ENCODE results near the gene CA12.
"Not testable (repeated sequence)": the region's sequence is repeated elsewhere in the genome, so short reads cannot be mapped to it uniquely, and the experiment has no call there.

Gene CA12

DNA sequence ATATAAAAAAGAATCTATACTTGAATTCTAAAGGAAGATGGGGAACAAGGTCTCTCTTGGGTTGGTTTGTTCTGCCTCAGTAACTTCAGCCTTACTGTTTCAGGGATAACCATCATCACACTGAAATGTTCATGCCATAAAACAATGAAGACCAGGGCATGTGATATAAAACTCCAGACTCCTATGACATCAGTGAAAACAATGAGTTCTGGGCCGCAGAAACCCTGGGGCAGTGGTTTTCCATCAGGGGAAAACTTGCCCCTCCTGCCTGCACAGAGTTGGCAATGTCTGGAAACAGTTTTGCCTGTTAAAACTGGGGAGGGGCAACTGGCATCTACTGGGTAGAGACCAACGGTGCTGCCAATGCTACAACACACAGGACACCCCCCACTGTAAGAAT is 46.8 kb downstream of the CA12 start:
- DNase-seq: no peak

DNA sequence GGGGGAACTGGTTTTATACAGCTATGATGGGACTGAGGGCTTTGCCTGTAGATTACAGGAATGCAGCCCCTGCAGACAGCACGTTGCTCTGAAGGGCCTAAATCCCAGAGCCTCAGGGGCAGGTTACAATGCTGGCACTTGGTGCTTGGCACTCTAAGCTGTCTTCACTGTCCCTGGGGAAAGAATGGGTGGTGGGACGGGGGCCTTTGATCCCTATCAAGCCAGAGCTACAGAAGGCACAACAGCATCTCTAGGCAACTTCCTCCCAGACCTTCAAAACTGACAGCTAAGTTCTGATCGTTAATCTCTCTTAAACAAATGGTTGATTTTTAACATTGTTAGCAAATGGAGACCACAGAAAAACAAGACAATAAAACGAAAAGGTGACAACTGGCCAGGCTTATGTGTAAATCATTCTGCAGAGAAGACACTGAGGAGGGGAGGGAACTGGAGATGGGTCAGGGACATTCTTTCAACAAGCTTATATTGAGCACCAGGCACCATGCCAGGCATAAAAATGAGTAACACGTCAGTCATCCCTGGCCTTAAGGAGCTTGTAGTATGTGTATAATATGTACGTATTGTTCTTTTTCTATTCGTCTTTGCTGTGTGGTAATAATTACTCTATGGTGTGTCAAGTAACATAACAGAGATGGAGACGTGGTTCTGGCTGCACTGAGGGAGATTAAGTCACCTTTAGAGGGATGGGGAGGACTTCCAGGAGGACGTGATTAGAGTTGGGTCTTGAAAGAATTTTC is 49.1 kb downstream of the CA12 start:
- no peak for DNase-seq

DNA sequence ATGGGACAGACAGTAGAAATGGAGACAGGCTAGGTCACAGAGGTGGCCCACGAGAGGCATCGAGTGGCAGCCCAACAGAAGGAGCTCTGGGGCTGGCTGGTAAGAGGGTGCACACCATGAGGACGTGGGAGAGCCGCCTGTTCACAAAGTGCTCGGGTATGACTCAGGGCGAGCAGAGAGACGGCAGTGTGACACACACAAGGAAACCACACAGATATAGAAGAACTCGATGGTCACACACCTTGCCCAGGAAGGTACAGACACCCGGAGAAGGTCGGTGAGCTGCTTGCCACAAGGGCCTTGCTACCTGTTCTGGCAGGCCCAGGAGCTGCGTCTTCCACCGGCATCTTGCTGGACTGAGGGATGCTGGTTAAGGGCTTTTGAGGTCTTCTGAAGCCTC is 50.2 kb downstream of the CA12 start:
- DNase-seq: no peak

DNA sequence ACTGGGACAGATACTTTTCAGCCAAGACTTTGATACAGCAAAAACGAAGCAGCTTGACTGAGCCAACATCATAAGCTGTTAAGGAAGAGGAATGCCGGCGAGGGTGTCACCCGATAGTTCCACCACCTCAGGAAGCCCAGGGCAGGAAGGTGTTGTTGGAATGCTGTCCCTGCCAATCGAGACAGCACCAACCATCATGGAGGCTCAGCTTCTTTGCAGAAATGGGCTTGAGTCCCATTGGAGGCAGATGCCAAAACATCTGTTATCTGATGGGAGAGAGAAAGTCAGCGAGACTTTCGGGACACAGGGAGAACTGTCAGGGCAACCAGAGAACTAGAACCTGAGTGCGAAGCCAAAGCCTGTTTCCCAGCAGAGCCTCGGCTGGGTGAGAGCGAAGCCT is 50.7 kb downstream of the CA12 start:
- DNase-seq: no peak

DNA sequence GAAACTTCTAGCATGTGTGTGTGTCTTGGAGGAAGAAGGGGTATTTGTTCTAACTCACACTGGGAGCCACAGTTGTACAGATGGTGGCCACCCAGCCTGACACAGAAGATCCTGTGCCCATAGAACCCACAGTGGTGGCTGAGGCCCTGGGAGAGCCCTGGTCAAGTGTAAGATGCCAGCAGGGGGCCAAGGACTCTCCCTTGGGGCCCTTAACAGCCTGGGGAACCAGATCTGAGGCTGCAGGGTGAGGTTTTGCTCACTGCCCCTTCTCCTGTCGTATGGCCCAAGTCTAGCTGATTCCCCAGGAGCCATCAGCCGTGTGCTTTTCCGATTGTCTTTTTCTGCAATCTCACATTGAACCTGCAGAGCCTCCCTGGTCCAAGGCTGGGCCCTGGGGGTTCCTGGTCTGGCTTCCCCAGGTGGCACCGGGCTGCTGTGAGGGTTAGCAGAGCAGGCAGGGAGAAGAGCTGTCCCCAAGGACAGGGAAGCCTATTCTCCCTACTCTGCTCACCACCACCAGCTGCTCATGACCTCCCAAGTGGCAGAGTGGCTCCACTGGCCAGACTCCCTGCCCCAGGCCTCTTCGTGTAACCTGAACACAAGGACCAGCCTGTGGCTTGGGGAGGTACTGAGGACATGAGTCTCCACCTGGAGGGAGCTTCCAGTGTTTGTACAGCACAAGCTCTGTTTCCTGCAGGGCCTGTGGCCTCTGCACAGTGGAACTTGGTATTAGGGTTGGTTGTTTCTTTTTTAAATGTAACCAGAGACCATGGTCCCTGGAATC is 51.9 kb downstream of the CA12 start:
- no peak for DNase-seq

DNA sequence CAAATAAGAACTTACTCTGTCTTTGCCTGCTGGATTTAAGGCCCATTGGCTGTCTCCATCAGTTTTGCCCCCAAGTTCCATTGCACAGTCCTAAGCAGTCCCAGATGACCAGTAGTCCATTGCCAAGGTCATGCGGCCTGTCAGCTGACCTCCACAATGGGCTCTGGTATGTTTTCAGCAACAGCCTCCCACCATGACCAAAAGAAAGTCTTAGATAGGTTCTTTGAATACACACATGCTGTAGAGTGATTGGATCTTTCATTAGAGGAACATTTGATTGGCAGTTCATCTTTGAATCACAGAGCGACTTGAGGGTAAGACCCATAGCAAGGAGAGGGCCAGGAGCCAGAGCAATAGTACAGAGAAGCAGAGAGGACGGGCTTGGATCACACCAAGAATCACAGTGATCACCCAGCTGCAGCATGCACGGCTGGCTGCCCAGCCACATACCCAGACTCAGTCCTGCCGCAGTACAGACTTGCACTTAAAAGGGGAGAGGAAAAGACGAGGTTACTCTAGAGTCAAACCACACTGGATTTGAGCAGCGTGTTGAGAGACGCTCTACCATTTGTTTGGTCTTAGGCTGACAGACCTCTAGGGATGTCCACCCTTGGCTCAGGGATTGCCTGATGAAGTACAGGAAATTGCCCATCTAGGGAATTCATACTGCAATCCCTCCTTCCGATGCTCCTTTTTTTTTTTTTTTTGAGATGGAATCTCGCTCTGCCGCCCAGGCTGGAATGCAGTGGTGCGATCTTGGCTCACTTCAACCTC is 53.8 kb downstream of the CA12 start:
- DNase-seq: no peak

DNA sequence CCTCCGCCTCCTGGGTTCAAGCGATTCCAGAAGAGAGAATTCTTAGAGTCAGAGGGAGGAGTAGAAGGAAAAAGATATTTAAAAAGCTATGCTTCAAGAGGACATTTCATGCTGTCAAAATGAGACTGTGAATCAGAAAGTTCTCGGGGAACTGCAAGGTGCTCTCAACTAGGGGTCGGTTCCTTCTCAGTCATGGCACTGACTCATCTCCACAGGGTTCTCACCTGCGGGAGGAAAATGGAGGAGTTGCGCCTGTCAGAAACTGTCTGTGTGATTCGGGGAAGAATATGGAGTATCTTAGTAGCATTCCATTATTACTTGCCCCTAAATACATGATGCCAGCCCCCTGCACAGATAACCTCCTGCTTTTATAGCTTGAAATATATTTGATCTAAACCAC is 56.9 kb downstream of the CA12 start:
- no peak for DNase-seq

DNA sequence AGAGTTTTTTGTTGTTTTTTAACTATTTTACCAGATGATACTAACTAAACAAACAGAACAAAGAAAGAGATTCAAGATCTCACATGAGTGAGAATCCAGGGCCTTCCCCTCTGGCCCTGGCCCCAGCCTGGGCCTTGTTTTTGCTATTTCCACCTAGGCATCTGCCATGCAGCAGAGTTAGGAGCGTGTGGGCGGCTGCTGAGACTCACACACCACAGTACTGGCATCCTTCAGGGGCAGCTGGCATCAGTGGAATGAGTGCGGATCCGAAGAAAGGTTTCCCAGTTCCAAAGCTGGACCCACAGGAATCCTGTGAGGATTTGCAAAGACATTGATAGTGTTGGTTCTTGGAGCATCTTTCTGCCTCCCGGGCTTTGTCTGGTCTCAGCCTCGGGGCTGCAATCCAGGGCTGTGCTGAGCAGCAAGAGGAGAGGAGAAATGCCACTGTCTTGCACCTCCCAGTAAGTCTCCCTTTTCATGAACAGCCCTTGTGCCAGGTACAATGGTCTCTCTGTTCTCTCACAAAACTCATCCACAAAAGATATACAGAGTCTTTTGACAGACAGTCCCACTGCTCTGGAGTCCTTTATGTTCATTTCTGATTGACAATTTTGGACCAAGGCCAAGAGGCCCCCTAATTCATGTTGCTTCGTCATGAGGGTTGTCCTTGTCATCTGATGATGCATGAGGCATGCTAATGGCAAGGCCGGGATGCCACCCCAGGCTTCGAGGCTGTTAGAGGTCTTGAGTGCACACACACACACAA is 57.7 kb downstream of the CA12 start:
- DNase-seq: no peak

DNA sequence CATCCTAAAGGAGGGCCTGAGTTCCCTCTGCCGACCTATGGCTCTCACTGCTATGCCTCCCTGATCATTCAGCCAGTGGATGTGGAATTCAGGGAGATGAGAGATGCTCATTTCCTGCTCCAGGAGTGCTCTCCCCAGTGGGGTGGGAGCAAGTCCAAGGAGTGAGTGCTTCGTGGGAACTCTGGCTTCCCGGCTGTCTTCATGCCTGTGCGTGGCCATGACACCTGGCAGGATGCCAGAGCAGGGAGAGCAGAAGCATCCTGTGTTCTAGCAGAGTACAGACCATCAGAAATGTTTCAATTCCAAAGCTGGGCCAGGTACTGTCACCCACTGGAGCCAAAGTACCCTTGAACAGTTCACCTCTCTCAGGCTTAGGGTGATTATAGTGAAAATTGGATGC is 59.1 kb downstream of the CA12 start:
- peak; percentile 5 to 27 for DNase-seq

DNA sequence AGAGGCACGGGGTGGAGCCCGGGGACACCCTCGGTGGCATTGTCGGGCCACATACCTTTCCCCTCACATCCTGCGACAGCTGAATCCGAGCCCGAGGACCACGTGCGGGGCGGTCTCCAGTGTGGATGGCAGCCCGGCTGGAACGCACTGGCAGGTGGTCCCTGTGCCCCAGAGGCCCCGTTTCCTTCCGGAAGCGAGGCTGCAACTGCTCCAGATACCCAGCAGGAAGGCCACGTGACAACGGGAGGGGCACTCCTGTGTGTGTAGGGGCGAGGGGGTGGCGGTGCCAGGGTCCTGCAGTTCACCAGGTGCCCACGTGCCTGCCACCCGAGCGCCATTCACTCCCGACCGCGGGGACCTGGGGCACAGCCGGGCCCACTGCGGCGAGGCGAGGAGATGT is 60.2 kb downstream of the CA12 start:
- DNase-seq: no peak

DNA sequence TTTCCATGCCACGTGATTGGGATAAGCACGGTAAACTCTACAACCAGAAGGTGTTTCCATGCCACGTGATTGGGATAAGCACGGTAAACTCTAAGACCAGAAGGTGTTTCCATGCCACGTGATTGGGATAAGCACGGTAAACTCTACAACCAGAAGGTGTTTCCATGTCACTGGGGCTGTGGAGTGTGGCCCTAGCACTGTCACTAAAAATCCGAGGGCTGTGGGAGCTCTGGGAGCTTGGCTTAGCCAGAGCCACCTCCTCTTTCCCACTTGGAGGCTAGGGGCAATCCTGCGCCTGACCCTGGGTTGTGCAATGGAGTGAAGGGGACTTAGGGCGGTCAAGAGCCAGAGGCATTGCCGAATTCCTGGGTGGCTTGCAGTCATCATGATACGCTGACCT is 60.7 kb downstream of the CA12 start:
- DNase-seq: not testable (repeated sequence)

DNA sequence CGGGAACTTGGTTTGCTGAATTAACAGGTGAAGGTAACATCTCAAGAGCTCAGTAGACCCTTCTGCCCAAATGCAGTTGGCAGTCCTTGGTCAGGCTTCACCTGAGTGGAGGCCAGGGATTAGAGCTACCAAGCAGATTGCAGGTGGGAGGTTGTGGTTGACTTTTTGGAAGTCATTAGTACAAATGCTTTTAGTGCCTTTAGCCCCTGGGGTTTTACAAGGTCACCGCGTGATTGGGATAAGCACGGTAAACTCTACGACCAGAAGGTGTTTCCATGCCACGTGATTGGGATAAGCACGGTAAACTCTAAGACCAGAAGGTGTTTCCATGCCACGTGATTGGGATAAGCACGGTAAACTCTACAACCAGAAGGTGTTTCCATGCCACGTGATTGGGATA is 61.2 kb downstream of the CA12 start:
- not testable (repeated sequence) for DNase-seq

DNA sequence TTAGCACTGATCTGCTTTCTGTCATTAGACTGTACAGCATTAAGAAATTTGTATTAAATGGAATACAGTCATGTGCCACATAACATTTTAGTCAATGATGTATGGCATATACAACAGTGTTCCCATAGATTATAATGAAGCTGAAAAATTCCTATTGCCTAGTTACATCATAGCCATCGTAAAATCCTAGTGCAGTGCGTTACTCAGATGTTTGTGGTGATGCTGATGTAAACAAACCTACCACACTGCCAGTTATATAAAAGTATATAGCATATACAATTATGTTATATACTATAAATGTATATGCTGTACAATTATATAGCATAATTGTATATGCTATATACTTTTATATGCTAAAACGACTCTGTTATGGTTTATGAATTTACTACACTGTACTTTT is 62.6 kb downstream of the CA12 start:
- DNase-seq: no peak

DNA sequence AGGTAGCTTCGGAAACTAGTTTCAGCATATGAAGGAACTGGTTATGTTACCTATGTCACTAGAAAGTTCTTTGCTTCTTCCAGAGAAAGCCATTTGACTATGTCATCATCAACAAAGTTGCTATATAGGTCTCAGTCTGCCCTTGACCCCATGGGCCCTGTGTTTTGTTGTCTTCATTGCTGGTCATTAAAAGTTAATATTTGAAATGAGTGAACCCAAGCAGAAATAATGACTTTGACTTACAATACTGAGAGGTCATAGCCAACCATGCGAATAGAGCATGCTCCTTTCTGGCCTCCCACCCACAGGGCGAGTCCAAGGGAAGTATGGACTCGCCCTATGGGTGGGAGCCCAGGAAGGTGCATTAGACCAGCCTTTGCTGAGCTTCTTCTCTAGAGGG is 63.3 kb downstream of the CA12 start:
- DNase-seq: no peak

DNA sequence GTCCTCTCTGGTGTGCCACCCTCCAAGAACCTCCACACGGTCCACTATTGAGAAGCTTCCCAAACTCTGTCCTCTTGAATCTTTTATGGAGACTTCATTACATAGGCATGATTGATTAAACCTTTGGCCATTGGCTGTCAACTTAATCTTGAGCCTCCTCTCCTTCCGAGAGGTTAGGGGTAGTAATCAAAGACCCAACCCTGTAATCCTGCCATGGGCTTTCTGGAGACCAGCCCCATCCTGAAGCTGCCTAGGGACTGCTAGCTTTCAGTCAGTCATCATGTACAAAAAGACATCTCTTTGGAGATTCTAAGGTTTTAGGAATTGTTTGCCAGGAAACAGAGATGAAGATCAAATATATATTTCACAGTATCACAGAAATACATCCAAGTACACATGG is 67.2 kb downstream of the CA12 start:
- no peak for DNase-seq

DNA sequence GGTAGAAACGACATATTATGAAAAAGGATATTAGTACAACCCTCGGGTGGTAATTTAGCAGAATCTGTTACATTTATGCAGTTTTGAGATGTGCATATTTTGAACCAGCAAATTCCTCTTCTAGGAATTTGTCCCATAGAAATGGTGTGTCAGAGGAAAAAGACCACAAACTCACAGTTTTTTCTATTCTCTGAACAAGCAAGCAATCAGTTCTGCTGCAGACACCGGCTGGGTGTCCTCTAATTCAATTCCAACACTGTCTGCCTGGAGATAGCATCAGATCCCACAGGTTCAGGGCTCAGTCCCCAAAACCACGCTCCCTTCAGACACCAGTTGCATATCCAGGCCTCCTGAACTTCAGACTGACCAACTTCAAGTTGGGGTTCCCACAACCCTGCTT is 67.8 kb downstream of the CA12 start:
- DNase-seq: no peak

DNA sequence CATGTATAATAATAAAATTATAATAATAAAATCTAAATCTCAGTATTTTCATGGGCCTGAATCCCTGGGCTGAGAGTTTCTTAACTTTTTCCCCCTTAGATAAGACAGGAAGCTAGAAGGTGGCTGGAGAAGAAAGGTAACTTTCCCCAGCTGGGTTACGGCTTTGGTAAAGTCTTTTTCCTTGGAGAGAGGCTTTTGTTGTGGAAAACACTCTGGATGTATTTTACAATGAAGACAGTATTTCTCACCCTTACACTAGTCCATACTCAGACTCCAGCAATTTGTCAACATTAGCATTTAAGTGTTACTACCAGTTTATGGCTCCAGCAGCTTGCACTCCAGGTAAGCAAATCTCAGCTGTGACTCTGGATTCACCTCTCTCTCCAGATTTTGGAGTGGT is 69.4 kb downstream of the CA12 start:
- no peak for DNase-seq

DNA sequence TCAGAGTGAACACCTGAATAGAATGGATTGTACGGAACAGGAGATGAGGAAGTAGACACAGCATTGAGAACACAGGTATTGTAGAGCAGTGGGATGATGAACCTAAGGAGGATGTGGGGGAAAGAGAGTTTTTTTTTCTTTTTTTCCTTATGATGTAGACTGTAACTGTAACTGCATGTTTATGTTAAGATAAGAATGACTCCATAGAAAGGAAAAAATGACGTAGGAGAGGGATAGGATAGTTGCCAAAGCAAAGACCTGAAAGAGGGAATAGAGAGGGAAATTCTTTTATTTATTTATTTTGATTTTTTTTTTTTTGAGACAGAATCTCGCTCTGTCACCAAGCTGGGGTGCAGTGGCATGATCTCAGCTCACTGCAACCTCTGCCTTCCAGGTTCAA is 71.0 kb downstream of the CA12 start:
- DNase-seq: no peak

DNA sequence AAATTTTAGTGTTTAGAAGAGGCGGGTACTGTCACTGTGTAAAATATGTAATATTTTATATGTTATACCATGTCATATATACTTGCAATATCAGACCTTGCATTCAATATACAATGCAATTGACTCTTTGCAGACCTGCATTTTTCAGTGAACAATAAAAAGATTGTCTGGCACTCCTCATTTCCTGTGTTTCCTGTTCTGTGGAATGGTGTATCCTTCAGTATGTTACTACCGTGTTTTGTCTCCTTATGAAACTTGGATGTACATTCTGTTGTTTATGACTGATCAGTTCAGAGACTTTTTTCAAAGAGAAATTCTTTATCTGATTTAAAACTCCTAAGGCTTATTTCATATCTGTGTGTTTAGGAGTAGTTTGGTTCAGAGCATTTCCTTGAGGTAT is 72.7 kb downstream of the CA12 start:
- DNase-seq: no peak

DNA sequence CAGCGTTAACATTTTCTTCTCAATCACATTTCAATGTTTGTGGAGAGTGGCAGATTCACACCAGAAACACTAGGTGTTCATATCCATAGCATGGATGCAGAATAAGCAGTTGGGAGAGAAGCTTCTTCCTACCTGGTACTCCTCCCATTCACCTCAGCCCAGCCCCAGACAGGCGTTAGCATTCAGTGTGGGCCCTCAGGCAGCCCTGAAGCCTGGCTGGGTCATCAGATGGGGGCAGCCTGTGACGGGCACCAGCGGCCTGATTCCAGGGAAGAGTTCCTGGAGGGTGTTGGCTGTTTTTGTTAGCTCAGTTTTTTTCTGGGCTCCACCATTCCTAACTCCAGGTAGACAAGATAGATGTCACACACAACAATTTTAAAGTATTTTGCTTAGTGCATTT is 73.2 kb downstream of the CA12 start:
- no peak for DNase-seq

DNA sequence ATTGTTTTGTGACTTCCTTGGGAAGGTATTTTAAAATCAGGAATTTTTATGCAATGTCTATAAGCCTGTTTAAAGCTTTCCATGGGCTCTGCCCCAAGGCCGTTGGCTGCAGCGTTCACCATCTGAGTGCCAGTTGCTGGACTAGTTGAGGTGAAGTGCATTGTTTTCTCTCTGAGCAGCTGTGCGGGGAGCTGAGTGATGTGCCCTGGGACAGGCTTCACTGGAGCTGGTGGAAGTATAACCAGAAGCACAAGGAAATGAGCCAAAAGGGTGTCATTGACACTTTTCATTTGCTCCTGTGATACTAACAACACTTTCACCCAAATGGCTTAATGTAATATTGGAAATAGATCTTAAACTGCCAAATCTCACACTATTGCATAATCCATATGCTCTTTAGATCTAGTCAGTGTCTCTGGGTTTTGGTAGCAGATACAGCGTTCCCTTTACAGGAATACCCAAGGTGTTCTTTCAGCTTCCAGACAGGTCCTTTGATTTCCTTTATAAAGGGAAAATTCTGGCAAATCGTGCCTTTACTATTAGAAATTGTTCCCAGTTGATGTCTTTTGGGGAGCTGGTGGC is 75.1 kb downstream of the CA12 start:
- DNase-seq: no peak

DNA sequence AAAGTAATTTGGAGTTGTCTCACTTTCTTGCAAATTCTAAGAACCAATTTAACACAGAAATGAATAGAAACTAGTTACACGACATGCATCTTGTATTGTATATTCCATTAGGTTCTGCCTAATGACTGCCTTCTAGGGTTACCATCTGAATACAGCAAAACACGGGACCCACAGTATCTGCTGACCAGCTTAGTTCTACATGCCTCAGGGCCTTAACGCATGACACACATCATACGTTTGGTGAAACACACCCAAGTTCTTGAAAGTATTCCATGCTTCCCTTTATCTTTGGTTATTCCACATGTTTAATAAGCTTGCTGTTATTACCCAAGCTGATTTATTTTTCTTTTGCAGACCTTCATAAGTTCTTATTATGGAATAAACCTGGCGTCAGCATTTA is 76.4 kb downstream of the CA12 start:
- no peak for DNase-seq

DNA sequence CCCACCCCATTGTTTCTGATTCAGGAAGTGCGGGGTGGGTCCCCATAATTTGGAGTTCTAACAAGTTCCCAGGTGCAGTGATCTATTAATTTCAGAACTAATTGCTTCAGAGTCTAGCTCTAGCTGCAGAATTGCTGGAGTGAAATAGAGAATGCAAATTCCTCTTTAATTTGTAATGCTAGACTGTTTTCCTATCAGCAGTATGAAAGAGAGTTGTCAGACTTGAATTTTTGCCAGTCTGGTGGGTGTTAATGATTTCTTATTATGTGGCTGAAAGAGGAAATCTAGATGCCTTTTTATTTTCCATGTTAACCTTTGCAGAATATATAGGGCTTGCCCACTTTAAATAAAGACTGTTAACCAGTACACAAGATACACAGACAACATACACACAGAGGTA is 80.6 kb downstream of the CA12 start:
- DNase-seq: peak in 1 of 2 experiments; percentile 72

All from NCI-H2081 (cell line).